Calu3 (cell line): ENCODE measurements around the gene SAMMSON. TPM values are rescaled to one million over a fixed set of nuclear protein-coding genes. Genes with fewer than 3 reads are reported as not detected.
A peak's percentile ranks its signal among the peaks of the same experiment; 100 is the strongest.

ENCODE experiments used
- BruUV-seq: library from RNA; stranded (reverse); fragments of 400-500 nt; replicated peaks from 2 replicates; lab custom pipeline; 2021; lab: Mats Ljungman, UMichigan
- CTCF ChIA-PET: fragments of 300-600 bp; sonication (Branson Sonifier 250); formaldehyde crosslinking; loops from one replicate; lab custom pipeline; 2022; ENCODE audit warnings: antibody characterized with exemption; lab: Charles Lee
- DNase-seq: peaks from one replicate; pipeline ENCODE4 v3.0.0; 2022
- H3K27ac Mint-ChIP-seq: one replicate; pipeline ENCODE4 v1.8.0; 2022; ENCODE audit warnings: mixed read lengths; ENCODE audit not compliant: unreplicated experiment
- H3K27me3 Mint-ChIP-seq: one replicate; pipeline ENCODE4 v1.8.0; 2022; ENCODE audit warnings: mixed read lengths; ENCODE audit not compliant: unreplicated experiment
- H3K36me3 Mint-ChIP-seq: one replicate; pipeline ENCODE4 v1.8.0; 2022; ENCODE audit warnings: mild to moderate bottlenecking, moderate library complexity, mixed read lengths; ENCODE audit not compliant: insufficient read depth, unreplicated experiment
- H3K4me1 Mint-ChIP-seq: one replicate; pipeline ENCODE4 v1.8.0; 2022; ENCODE audit warnings: mild to moderate bottlenecking, low read depth, mixed read lengths; ENCODE audit not compliant: unreplicated experiment
- H3K4me3 Mint-ChIP-seq: one replicate; pipeline ENCODE4 v1.8.0; 2022; ENCODE audit warnings: mild to moderate bottlenecking, low read depth, moderate library complexity, mixed read lengths; ENCODE audit not compliant: unreplicated experiment
- H3K9me3 Mint-ChIP-seq: one replicate; pipeline ENCODE4 v1.8.0; 2022; ENCODE audit warnings: low read depth, mixed read lengths; ENCODE audit not compliant: unreplicated experiment
- CTCF ChIP-seq: fragments of 200-600 bp; IDR thresholded peaks from one replicate; pipeline ENCODE4 v1.8.0; 2022; ENCODE audit warnings: antibody characterized with exemption; ENCODE audit not compliant: unreplicated experiment
- intact Hi-C: fragments of 100-400 bp; cut with micrococcal nuclease; formaldehyde crosslinking; loops from one replicate; pipeline ENCODE4 v1.10.0; 2022; ENCODE audit not compliant: unreplicated experiment
- total RNA-seq: library from RNA; stranded (reverse); gene quantifications from 2 replicates; pipeline ENCODE4 v1.2.3, GENCODE V29; 2022

SAMMSON gene
- total RNA-seq, 1 experiment from 2014 or later = not detected

GRCh38 chr3:70061096-70061495 is 61.6 kb downstream of the SAMMSON start:
- intact Hi-C loops = loop anchor here (10.0 kb wide), 1 partner anchor 474 kb away; no protein-coding TSS in a partner anchor
- peaks cover 4% of the 10 kb centered on the region for H3K27me3 Mint-ChIP-seq
- BruUV-seq = no TSS peak

DNA sequence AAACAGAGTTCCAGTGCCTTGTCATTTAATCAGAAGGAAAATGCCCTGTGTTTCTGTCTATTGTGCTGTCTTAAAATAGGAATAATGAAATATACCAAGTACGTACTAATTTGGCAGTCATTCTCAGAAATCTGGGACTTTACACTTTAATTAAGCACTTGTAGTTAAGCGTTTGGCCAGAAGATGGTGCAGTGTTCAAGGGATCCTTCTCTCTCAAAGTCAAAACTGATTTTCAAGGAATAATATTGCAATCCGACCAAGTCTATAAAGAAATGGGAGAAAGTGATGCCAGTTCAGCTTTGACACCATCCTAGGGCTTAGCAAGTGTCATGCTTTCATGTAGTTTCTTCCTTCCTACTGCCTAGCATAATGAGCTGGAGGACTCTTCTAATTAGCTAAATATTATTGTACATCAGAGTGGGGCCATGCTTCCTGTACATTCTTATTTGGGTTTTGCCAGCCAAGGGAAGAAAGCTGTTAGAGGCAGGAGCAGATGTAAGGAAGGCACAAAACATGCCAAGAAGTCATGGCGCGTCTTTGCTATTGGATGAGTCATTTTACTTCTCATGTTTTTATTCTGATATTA is 64.8 kb downstream of the SAMMSON start:
- BruUV-seq = no TSS peak
- peak; percentile 42 for DNase-seq
- no peaks in the 10 kb centered on the region for H3K4me1 Mint-ChIP-seq
- peaks cover 24% of the 10 kb centered on the region for H3K27me3 Mint-ChIP-seq
- peak; percentile 35 for TF ChIP-seq CTCF
- intact Hi-C loops = loop anchor here (1.0 to 10.0 kb wide), 3 partner anchors 295 to 1589 kb away; no protein-coding TSS in a partner anchor
- CTCF ChIA-PET = no interaction called here
- H3K4me3 Mint-ChIP-seq = no peak overlapping the region
- H3K9me3 Mint-ChIP-seq = no peaks in the 10 kb centered on the region
- no peak overlapping the region for H3K27ac Mint-ChIP-seq
- H3K36me3 Mint-ChIP-seq = no peaks in the 10 kb centered on the region

More at GRCh38 chr3:70061096-70061495, 61.6 kb downstream of the SAMMSON start:
- no peaks in the 10 kb centered on the region for H3K36me3 Mint-ChIP-seq
- no peak overlapping the region for H3K4me3 Mint-ChIP-seq
- CTCF ChIA-PET = no interaction called here
- no peak for DNase-seq
- TF ChIP-seq CTCF = no peak
- H3K27ac Mint-ChIP-seq = no peak overlapping the region
- H3K9me3 Mint-ChIP-seq = no peaks in the 10 kb centered on the region
- no peaks in the 10 kb centered on the region for H3K4me1 Mint-ChIP-seq

DNA sequence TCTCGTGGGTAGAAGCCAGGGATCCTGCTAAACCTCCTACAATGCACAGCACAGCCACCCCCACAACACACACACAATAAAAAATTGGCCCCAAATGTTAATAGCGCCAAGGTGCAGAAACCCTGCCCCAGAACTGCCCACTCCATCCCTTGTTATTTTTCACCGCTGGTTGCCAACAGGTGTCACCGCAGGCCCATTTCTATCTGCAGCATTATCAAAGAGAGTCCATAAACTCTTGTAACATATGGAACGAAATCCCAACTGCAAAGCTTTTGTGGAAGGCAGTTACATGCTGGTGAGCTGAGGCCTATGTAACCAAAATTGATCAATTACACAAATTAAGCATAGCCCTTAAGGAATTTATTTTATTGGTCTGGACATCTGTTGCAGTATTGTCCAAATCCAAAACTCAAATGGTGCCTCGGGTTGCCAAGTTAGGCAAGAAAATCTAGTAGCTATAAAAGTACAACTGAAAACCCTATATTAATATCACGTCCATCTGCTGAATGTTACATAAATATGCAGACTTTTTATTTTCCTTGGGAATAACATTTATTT is 66.2 kb downstream of the SAMMSON start:
- no peaks in the 10 kb centered on the region for H3K4me1 Mint-ChIP-seq
- H3K27ac Mint-ChIP-seq = no peak overlapping the region
- TF ChIP-seq CTCF = no peak
- DNase-seq = peak; percentile 6
- CTCF ChIA-PET = no interaction called here
- H3K27me3 Mint-ChIP-seq = peaks cover 30% of the 10 kb centered on the region
- no peaks in the 10 kb centered on the region for H3K9me3 Mint-ChIP-seq
- no peak overlapping the region for H3K4me3 Mint-ChIP-seq
- intact Hi-C loops = loop anchor here (2.0 to 10.0 kb wide), 3 partner anchors 42 to 1587 kb away; no protein-coding TSS in a partner anchor
- BruUV-seq = no TSS peak
- no peaks in the 10 kb centered on the region for H3K36me3 Mint-ChIP-seq

GRCh38 chr3:70067860-70068521 is 68.5 kb downstream of the SAMMSON start:
- H3K4me3 Mint-ChIP-seq = no peak overlapping the region
- DNase-seq = no peak
- intact Hi-C loops = loop anchor here (5.0 to 10.0 kb wide), 2 partner anchors 39 to 467 kb away; no protein-coding TSS in a partner anchor
- no peak for TF ChIP-seq CTCF
- H3K27ac Mint-ChIP-seq = no peak overlapping the region
- no peaks in the 10 kb centered on the region for H3K9me3 Mint-ChIP-seq
- no TSS peak for BruUV-seq
- peaks cover 39% of the 10 kb centered on the region for H3K27me3 Mint-ChIP-seq
- CTCF ChIA-PET = interaction anchor here (0.6 kb wide), 1 partner anchor 1215 kb away, joined by 8 read pairs; no protein-coding TSS in a partner anchor
- H3K36me3 Mint-ChIP-seq = no peaks in the 10 kb centered on the region
- H3K4me1 Mint-ChIP-seq = no peaks in the 10 kb centered on the region
